Measurements from ENCODE around the gene L1TD1.

Gene L1TD1

GRCh38 chr1:62185677-62186076 lies 9.0 kb upstream of the L1TD1 start:
- DNase-seq (ENCODE audit: low read depth, low spot score) = no peak
- in situ Hi-C loops (cut with HindIII; ENCODE audit: low sequenced_read_pairs) = no loop called here
- no peak for TF ChIP-seq CTCF (IDR thresholded peaks at IDR 0.05; ENCODE audit: low read depth, low read length)
- no peak overlapping the region for H3K4me3 ChIP-seq (ENCODE audit: low read depth, low read length)

GRCh38 chr1:62187548-62187947 lies 7.1 kb upstream of the L1TD1 start:
- DNase-seq (ENCODE audit: low read depth, low spot score) = no peak
- in situ Hi-C loops (cut with HindIII; ENCODE audit: low sequenced_read_pairs) = no loop called here
- no peak overlapping the region for H3K4me3 ChIP-seq (ENCODE audit: low read depth, low read length)
- TF ChIP-seq CTCF (IDR thresholded peaks at IDR 0.05; ENCODE audit: low read depth, low read length) = no peak

GRCh38 chr1:62188111-62188510 lies 6.5 kb upstream of the L1TD1 start:
- in situ Hi-C loops (cut with HindIII; ENCODE audit: low sequenced_read_pairs) = no loop called here
- no peak for DNase-seq (ENCODE audit: low read depth, low spot score)
- no peak for TF ChIP-seq CTCF (IDR thresholded peaks at IDR 0.05; ENCODE audit: low read depth, low read length)
- H3K4me3 ChIP-seq (ENCODE audit: low read depth, low read length) = no peak overlapping the region

- TF ChIP-seq CTCF (IDR thresholded peaks at IDR 0.05; ENCODE audit: low read depth, low read length) = no peak
- DNase-seq (ENCODE audit: low read depth, low spot score) = no peak
- in situ Hi-C loops (cut with HindIII; ENCODE audit: low sequenced_read_pairs) = no loop called here
- no peak overlapping the region for H3K4me3 ChIP-seq (ENCODE audit: low read depth, low read length)
Measured at GRCh38 chr1:62196086-62196690, 1.5 kb downstream of the L1TD1 start.

GRCh38 chr1:62198069-62198780 lies 3.6 kb downstream of the L1TD1 start:
- in situ Hi-C loops (cut with HindIII; ENCODE audit: low sequenced_read_pairs) = no loop called here
- no peak for DNase-seq (ENCODE audit: low read depth, low spot score)
- no peak for TF ChIP-seq CTCF (IDR thresholded peaks at IDR 0.05; ENCODE audit: low read depth, low read length)
- no peak overlapping the region for H3K4me3 ChIP-seq (ENCODE audit: low read depth, low read length)

- in situ Hi-C loops (cut with HindIII; ENCODE audit: low sequenced_read_pairs) = no loop called here
- no peak overlapping the region for H3K4me3 ChIP-seq (ENCODE audit: low read depth, low read length)
- no peak for TF ChIP-seq CTCF (IDR thresholded peaks at IDR 0.05; ENCODE audit: low read depth, low read length)
- DNase-seq (ENCODE audit: low read depth, low spot score) = no peak
Measured at GRCh38 chr1:62198781-62199125, 4.1 kb downstream of the L1TD1 start.
